HCT116 (cell line): ENCODE results near the gene GABBR1.

Source experiments
- CEBPB ChIP-seq: IDR thresholded peaks from 2 replicates; pipeline ENCODE4 v1.6.1; 2012; ENCODE audit warnings: low read depth
- EGR1 ChIP-seq: IDR thresholded peaks from 2 replicates; pipeline ENCODE4 v1.6.1; 2012; ENCODE audit warnings: low read depth
- EZH2 ChIP-seq: fragments of 200-600 bp; sonication (generic); IDR thresholded peaks from 2 replicates; pipeline ENCODE4 v1.6.1; 2017; ENCODE audit warnings: antibody characterized with exemption, mixed run types
- POLR2A ChIP-seq: IDR thresholded peaks from 2 replicates; pipeline ENCODE4 v1.7.0; 2011; ENCODE audit warnings: borderline replicate concordance; ENCODE audit not compliant: insufficient read depth, insufficient read length; ENCODE audit errors: extremely low read depth
- POLR2AphosphoS5 ChIP-seq: IDR thresholded peaks from 2 replicates; pipeline ENCODE4 v1.6.1; 2011; ENCODE audit warnings: mild to moderate bottlenecking, low read depth, low read length, moderate library complexity
- RAD21 ChIP-seq: IDR thresholded peaks from 2 replicates; pipeline ENCODE4 v1.6.1; 2012; ENCODE audit warnings: low read depth, mild to moderate bottlenecking
- SP1 ChIP-seq: IDR thresholded peaks from 2 replicates; pipeline ENCODE4 v1.6.1; 2012; ENCODE audit warnings: low read depth
- YY1 ChIP-seq: IDR thresholded peaks from 2 replicates; pipeline ENCODE4 v1.6.1; 2011; ENCODE audit warnings: low read length, low read depth, moderate library complexity, mild to moderate bottlenecking; ENCODE audit not compliant: insufficient replicate concordance; ENCODE audit errors: extremely low read depth
- TF ChIP-seq, protein P1 (sequence below): IDR thresholded peaks from 2 replicates; pipeline ENCODE4 v1.6.1; 2011; ENCODE audit warnings: mild to moderate bottlenecking, low read length, moderate library complexity; ENCODE audit not compliant: insufficient replicate concordance; ENCODE audit errors: extremely low read depth
- TF ChIP-seq, protein P2 (sequence below), 3 experiments: fragments of 200-600 bp in 1 of 3; sonication (generic) in 1 of 3; IDR thresholded peaks in 2 of 3; conservative IDR thresholded peaks in 1 of 3; 2 replicates each; pipeline ENCODE4 v1.5.1; 2012 to 2017; ENCODE audit warnings: low read depth in 2 of 3, low read length in 2 of 3, antibody characterized with exemption in 1 of 3, borderline replicate concordance in 1 of 3, control low read depth in 1 of 3, mild to moderate bottlenecking in 1 of 3, mixed read lengths in 1 of 3, mixed run types in 1 of 3, moderate library complexity in 1 of 3; ENCODE audit not compliant: insufficient read depth in 1 of 3
- TF ChIP-seq, protein P3 (sequence below): IDR thresholded peaks from 2 replicates; pipeline ENCODE4 v1.6.1; 2012

DNA sequence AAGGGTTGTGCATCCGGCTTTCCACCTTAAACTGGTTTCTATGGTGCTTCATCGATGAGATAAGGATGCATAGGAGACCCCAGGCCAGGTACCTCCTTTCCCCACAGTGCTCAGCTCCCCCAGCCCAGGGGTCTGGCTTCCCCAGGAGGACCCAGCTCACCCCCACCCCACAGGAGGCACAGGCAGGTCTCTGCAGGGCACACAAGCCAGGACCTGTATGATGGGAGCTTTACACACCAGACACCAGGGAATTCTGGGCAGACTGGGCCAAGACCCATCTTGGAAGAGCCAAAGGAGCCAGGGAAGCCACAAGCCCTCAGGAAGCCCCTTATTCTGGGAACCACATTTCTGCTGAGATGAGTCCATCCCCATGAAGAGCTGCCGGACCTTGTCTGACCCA, 103.0 kb downstream of the GABBR1 start:
- TF ChIP-seq RAD21 (no peak), EGR1 (no peak), SP1 (no peak), YY1 (no peak), CEBPB (no peak), EZH2 (no peak), POLR2A (no peak), POLR2AphosphoS5 (no peak)
- TF ChIP-seq, protein P1, sequence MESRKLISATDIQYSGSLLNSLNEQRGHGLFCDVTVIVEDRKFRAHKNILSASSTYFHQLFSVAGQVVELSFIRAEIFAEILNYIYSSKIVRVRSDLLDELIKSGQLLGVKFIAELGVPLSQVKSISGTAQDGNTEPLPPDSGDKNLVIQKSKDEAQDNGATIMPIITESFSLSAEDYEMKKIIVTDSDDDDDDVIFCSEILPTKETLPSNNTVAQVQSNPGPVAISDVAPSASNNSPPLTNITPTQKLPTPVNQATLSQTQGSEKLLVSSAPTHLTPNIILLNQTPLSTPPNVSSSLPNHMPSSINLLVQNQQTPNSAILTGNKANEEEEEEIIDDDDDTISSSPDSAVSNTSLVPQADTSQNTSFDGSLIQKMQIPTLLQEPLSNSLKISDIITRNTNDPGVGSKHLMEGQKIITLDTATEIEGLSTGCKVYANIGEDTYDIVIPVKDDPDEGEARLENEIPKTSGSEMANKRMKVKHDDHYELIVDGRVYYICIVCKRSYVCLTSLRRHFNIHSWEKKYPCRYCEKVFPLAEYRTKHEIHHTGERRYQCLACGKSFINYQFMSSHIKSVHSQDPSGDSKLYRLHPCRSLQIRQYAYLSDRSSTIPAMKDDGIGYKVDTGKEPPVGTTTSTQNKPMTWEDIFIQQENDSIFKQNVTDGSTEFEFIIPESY = no peak
- TF ChIP-seq, protein P2, sequence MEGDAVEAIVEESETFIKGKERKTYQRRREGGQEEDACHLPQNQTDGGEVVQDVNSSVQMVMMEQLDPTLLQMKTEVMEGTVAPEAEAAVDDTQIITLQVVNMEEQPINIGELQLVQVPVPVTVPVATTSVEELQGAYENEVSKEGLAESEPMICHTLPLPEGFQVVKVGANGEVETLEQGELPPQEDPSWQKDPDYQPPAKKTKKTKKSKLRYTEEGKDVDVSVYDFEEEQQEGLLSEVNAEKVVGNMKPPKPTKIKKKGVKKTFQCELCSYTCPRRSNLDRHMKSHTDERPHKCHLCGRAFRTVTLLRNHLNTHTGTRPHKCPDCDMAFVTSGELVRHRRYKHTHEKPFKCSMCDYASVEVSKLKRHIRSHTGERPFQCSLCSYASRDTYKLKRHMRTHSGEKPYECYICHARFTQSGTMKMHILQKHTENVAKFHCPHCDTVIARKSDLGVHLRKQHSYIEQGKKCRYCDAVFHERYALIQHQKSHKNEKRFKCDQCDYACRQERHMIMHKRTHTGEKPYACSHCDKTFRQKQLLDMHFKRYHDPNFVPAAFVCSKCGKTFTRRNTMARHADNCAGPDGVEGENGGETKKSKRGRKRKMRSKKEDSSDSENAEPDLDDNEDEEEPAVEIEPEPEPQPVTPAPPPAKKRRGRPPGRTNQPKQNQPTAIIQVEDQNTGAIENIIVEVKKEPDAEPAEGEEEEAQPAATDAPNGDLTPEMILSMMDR (IDR thresholded peaks at IDR 0.05 in 2 of 3, conservative IDR thresholded peaks at IDR 0.05 in 1 of 3; ENCODE audit: borderline replicate concordance in 1 of 3, insufficient read depth in 1 of 3, low read depth in 2 of 3, low read length in 2 of 3) = no peak
- TF ChIP-seq, protein P3, sequence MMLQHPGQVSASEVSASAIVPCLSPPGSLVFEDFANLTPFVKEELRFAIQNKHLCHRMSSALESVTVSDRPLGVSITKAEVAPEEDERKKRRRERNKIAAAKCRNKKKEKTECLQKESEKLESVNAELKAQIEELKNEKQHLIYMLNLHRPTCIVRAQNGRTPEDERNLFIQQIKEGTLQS = no peak
